GM18511 (cell line): ENCODE data around the gene PARD6G.

Experiments
- ATAC-seq: cut with Tn5 transposase; IDR thresholded peaks from one replicate; pipeline ENCODE4 v1.9.1; 2021; ENCODE audit warnings: mild to moderate bottlenecking, moderate library complexity; ENCODE audit not compliant: unreplicated experiment

PARD6G gene

GRCh38 chr18:80149667-80150066 is 97.6 kb downstream of the PARD6G start:
- ATAC-seq, result no peak

DNA sequence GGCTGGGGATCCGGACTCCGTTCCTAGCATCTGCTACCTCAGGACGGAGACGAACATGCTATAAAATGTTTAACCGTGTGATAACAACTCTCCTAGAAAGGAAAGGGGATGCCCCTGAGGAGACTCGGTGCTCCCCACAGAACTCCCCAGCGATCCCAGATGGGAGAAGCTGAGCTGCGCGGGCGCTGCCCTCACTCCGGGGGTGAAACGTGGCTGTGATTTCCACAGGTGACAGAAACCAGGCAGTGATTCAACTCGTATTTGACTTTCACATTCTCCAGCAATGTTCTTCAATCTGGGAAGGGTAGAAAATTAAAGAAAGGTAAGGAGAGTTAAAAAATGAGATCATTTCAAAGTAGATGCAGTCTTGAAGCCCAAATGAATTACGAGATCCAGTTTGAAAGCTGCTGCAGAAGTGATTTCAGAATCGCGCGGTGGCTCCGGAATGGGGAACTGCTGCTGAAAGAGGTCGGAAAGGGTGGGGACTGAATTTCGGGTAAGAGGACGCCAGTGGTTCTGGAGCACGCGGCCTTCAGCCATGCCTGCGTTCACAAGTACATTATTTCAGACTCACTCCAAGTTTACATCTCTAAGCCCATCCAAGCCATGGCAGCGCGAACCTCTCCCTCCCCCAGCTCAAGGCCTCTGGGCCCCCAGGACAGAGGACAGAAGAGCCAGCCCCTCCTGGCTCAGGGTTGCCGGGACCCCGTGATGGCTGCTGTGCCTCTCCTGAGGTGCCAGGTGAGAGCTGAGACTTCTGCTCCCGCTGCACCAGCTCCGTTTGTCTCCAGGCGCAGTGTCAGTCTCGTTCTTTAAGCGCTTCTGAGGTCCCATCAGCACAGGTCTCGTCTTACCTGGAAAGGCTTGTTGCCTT is 98.8 kb downstream of the PARD6G start:
- ATAC-seq, result no peak

DNA sequence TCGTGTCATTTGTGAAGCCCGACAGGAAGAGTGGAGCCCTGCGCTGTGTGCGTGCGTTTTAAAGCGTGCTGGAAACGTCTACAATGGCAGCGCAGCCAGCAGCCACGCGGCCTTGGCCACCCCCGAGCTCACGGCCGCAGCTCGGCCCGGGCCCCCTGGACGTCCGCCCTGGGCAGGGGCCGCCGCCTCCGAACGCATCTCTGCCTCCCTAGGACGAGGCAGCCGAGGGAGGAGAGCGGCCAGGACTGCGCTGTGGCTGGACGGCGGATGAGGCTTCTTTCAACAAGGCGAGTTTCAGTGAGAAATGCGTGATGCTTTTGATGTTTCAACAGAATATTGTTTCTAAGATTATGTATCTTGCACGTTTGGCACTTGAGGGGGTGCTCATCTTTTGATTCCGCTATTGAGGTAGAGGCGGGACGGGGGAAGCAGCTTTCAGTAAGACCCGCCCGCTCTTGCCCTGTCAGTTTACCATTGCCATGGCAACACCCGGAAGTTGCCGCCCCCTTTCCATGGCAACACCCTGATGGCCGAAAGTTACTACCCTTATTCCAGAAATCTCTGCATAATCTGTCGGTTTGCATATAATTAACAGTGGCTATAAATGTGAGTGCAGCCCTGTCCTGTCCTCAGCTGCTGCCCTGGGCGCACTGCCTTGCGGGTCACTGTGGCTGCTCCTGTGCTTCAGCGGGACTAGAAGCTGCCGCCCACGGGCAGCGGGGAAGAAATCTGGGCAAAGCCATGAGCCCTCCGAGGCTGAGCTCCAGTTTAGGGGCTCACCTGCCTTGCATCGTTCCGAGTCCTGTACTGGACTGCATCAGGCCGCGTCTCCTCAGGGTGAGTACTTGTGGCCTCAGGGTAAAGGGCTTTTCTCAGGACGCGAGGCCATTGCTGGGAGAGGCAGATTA is 99.6 kb downstream of the PARD6G start:
- peak; percentile 87 for ATAC-seq

- peak; percentile 38 for ATAC-seq
These were observed 100.3 kb downstream of the PARD6G start for GRCh38 chr18:80147037-80147417.

DNA sequence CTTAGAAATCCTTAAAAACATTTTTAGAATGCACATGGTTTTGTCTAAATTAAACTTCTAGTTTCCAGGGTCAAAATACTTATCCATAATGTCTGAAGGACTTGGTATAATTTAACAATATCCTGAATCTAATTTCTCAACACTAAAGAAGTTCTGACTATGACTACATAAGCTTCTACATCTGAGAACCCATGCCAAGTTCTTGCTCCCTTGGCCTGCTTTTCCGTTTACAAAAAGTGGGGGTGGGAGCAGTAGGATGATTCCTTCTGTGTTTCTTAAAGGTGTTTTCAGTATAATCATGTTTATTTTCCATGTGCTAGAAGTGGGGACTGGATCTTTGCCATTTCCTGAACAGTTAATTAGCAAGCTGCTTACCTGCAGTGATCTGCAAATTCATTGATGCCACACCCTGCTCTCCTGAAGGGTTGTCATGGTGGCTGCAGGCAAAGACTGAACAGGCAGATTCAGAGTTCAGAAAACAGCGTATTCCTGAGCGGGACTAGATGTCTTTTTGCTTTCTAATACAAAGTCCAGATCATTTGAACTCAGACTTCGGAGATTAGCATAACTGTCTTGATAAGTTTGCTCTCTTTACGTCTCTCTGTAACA is 102.0 kb downstream of the PARD6G start:
- no peak for ATAC-seq

- no peak for ATAC-seq
These were observed 103.4 kb downstream of the PARD6G start for GRCh38 chr18:80143881-80144280.

DNA sequence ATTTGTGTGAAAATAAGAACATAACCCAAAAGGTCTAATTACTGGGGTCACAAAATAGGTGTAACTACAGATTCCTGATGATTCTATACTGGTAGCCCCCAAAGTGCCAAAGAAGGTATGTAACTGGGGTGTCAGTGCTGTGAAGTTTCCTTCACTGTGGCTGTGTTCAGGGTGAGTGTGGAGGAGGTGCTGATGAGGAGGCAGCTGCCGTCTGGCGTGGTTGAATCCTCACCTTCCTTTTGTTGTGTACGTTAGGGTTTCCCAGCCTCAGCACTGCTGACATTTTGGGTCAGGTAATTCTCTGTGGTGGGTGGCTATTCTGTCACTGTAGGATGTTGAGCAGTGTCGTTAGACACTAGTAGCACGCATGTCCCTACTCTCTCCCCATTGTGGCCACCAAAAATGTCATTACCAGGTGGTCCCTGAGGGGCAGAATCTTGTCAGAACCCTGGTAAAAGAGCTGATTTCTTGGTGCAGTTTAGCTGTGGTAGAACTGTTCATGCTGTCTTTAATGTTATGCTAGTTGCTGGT is 106.8 kb downstream of the PARD6G start:
- no peak for ATAC-seq

- no peak for ATAC-seq
These were observed 109.3 kb downstream of the PARD6G start for GRCh38 chr18:80137976-80138375.

GRCh38 chr18:80137137-80137536 is 110.2 kb downstream of the PARD6G start:
- no peak for ATAC-seq

- no peak for ATAC-seq
These were observed 110.6 kb downstream of the PARD6G start for GRCh38 chr18:80136679-80137078.

- no peak for ATAC-seq
These were observed 112.2 kb downstream of the PARD6G start for GRCh38 chr18:80135136-80135535.

DNA sequence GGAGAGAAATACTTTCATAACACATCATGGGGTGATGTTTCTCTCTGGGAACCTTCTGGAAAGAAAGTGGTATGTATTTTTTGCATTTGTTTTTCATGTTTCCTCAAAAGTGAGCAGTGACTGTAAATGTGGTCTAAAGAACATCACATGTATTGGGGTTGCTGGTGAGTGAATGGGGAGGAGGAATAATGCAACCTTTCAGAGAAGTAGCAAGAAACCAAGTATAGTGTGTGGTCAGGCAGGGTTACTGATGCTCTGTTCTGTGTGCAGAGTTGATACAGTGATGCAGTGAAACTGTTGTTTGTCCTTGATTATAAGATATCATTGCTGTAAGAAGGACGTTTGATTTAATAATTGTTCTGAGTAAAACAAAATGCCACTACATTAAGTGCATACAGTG is 114.2 kb downstream of the PARD6G start:
- ATAC-seq, result peak; percentile 55

DNA sequence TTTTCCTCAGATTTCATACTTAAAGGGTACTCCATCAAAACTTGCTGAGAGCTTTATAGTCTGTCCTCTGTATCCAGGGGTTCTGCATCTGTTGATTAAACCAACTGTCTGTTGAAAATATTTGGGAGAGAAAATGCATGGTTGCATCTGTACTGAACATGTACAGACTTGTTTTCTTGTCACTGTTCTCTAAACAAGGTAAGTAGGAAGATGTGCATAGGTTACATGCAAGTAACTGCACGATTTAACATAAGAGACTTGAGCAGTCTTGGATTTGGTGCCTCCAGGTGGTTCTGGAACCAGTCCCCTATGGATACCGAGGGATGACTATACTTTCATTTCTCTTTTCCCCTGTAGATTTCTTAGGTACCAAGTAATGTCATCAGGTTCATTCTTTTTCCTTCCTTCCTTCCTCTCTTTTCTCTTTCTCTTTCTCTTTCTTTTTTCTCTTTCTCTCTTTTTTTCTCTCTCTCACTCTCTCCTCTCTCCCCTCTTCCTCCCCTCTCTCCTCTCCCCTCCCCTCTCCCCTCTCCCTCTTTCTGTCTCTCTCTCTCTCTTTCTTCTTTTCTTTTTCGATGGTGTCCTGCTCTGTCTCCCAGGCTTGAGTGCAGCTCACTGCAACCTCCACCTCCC is 115.0 kb downstream of the PARD6G start:
- ATAC-seq, result no peak

GRCh38 chr18:80130555-80130954 is 116.8 kb downstream of the PARD6G start:
- ATAC-seq, result no peak

DNA sequence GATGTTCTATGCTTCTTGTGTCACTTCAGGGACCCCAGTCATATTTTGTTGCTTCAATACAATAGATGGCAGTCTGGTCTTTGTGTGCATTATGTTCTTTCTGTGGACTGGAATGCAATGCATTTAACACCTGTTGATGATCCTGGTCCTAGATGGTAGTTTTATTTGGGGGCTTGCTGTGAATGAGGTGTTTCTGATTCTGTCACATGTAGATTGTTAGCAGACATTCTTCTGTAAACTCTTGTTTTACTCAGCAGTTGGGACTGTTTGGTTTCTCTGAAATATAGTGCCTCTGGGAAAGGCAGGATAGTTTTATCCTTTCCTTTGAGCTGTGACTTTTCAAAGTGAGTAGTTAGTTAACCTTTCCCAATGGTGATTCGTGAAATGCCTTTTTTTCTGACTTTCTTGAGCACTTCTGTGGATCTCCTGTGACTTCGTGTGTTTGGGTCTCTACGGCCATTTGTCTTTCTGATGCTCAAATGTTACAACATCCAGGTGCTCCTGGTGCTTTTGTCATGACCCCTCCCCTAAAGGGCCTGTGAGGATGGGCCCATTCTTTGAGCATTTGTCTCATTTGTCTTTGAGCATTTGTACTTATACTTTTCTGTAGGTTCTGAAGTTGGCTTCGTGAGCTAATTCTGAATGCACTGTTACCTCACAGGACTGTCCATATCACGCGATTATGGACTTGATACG is 117.5 kb downstream of the PARD6G start:
- ATAC-seq, result no peak

DNA sequence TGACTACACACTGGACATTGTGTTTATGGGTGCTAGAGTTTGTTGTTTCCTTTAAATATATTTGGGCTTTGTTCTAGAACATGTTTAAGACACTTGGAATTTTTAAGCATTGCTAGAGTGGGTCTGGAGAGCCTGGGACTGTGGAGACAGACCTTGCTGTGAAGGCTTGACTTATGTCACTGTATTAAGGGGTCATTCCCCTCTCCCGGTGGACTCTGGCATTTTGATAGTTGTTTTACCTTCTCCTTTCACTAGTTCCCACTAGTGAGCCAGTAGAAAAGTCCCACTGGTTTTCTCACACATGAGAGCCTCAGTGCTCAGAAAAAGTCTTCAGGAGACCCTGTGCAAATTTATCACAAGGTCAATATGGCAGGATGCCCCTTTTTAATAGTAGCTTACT is 119.7 kb downstream of the PARD6G start:
- no peak for ATAC-seq

- ATAC-seq, result no peak
These were observed 120.5 kb downstream of the PARD6G start for GRCh38 chr18:80126797-80127196.

- ATAC-seq, result no peak
These were observed 123.2 kb downstream of the PARD6G start for GRCh38 chr18:80124131-80124530.

- no peak for ATAC-seq
These were observed 126.4 kb downstream of the PARD6G start for GRCh38 chr18:80120932-80121331.

DNA sequence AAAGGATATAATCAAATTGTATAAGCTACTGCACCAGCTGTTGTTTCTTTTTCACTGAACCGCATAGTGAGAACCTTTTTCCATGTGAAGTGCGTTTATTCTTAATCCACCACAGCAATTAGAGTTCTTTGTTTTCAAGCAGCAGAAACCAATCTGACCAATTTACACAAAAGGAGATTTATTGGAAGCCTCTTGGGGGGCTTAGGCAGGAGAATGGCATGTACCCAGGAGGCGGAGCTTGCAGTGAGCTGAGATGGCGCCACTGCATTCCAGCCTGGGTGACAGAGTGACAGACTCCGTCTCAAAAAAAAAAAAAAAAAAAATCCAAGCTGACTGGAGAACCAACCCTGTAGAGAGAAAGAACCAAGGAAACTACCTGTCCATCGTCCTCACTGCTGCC is 128.2 kb downstream of the PARD6G start:
- no peak for ATAC-seq
